NT2/D1 (cell line): ENCODE data around the gene DCX.
A peak's percentile ranks its signal among the peaks of the same experiment; 100 is the strongest.

Experiments
- DNase-seq: peaks from one replicate; pipeline ENCODE4 v3.0.0-alpha.2; 2011; ENCODE audit warnings: low read depth, low spot score
- H3K27me3 ChIP-seq: 2 replicates; pipeline ENCODE4 v1.6.0; 2011; ENCODE audit warnings: mild to moderate bottlenecking; ENCODE audit not compliant: insufficient read length, insufficient read depth
- H3K36me3 ChIP-seq: 2 replicates; pipeline ENCODE4 v1.6.1; 2011; ENCODE audit warnings: mild to moderate bottlenecking, low read length, mixed read lengths; ENCODE audit not compliant: insufficient read depth, insufficient read length
- H3K4me1 ChIP-seq: 2 replicates; pipeline ENCODE4 v1.5.1; 2011; ENCODE audit not compliant: insufficient read depth, insufficient read length
- H3K4me3 ChIP-seq: 2 replicates; pipeline ENCODE4 v1.5.1; 2011; ENCODE audit warnings: low read depth; ENCODE audit not compliant: insufficient read length
- H3K9ac ChIP-seq: 2 replicates; pipeline ENCODE4 v1.6.0; 2011; ENCODE audit warnings: low read depth; ENCODE audit not compliant: insufficient read length
- H3K9me3 ChIP-seq: 2 replicates; pipeline ENCODE4 v1.5.1; 2011; ENCODE audit warnings: mild to moderate bottlenecking, low read length; ENCODE audit not compliant: insufficient read depth
- SUZ12 ChIP-seq: IDR thresholded peaks from 2 replicates; pipeline ENCODE4 v1.6.1; 2011; ENCODE audit not compliant: insufficient read length, insufficient read depth; ENCODE audit errors: extremely low read depth
- YY1 ChIP-seq: IDR thresholded peaks from 2 replicates; pipeline ENCODE4 v1.6.1; 2011; ENCODE audit not compliant: insufficient read length, insufficient read depth
- ZNF274 ChIP-seq: IDR thresholded peaks from 2 replicates; pipeline ENCODE4 v1.6.1; 2011; ENCODE audit warnings: mild to moderate bottlenecking, low read depth, low read length

Gene DCX

GRCh38 chrX:111431001-111431400 lies 19.0 kb upstream of the DCX start:
- DNase-seq = no peak
- H3K9me3 ChIP-seq = no peaks in the 10 kb centered on the region
- no peak overlapping the region for H3K4me3 ChIP-seq
- no peaks in the 10 kb centered on the region for H3K4me1 ChIP-seq
- no peaks in the 10 kb centered on the region for H3K36me3 ChIP-seq
- H3K9ac ChIP-seq = no peak overlapping the region
- TF ChIP-seq YY1 (no peak), ZNF274 (no peak), SUZ12 (no peak)
- H3K27me3 ChIP-seq = no peaks in the 10 kb centered on the region

- peak; percentile 9 for DNase-seq
- Histone ChIP-seq H3K9me3 (no peaks in the 10 kb centered on the region), H3K27me3 (no peaks in the 10 kb centered on the region), H3K4me3 (no peak overlapping the region), H3K4me1 (no peaks in the 10 kb centered on the region), H3K9ac (no peak overlapping the region), H3K36me3 (no peaks in the 10 kb centered on the region)
- TF ChIP-seq SUZ12 (no peak), ZNF274 (no peak)
Measured at GRCh38 chrX:111411557-111411956, 435 bp downstream of the DCX start.

DNA sequence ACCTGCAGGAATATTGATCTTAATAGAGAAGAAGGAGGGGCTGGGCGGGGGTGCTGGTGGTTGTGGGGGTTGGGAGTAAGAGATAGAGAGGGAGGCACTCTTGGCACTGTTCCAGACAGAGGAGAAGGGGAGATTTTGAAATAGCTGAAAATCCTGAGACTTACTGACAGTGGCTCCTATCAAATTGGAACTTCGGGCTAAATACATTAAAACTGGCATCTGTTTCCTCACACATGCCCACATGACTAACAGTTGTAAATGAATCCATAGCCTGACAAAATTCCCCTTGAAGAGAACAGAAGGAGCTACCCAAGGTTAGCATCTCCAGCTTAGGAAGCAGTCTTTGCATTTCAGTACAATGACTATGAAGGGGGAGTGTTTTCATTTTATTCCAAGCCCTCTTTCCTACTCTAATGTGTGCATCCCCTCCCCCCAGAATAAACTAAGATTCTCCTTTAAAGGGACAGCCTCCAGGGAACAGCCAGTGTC lies 1.4 kb downstream of the DCX start:
- TF ChIP-seq ZNF274 = no peak
- TF ChIP-seq SUZ12 = no peak
- H3K9me3 ChIP-seq = no peaks in the 10 kb centered on the region
- H3K36me3 ChIP-seq = no peaks in the 10 kb centered on the region
- DNase-seq = no peak
- H3K27me3 ChIP-seq = no peaks in the 10 kb centered on the region
- no peak overlapping the region for H3K9ac ChIP-seq
- no peaks in the 10 kb centered on the region for H3K4me1 ChIP-seq
- H3K4me3 ChIP-seq = no peak overlapping the region

GRCh38 chrX:111409326-111409725 lies 2.7 kb downstream of the DCX start:
- H3K9ac ChIP-seq = no peak overlapping the region
- TF ChIP-seq YY1 = no peak
- TF ChIP-seq SUZ12 = no peak
- no peak for TF ChIP-seq ZNF274
- H3K9me3 ChIP-seq = no peaks in the 10 kb centered on the region

GRCh38 chrX:111407948-111408347 lies 4.0 kb downstream of the DCX start:
- DNase-seq = no peak
- H3K27me3 ChIP-seq = no peaks in the 10 kb centered on the region
- H3K9me3 ChIP-seq = no peaks in the 10 kb centered on the region
- no peak for TF ChIP-seq ZNF274
- TF ChIP-seq YY1 = no peak
- TF ChIP-seq SUZ12 = no peak
- no peaks in the 10 kb centered on the region for H3K4me1 ChIP-seq
- H3K9ac ChIP-seq = no peak overlapping the region
- H3K4me3 ChIP-seq = no peak overlapping the region
- no peaks in the 10 kb centered on the region for H3K36me3 ChIP-seq

More at GRCh38 chrX:111409326-111409725, 2.7 kb downstream of the DCX start:
- H3K4me1 ChIP-seq = no peaks in the 10 kb centered on the region
- no peaks in the 10 kb centered on the region for H3K27me3 ChIP-seq
- DNase-seq = no peak
- no peak overlapping the region for H3K4me3 ChIP-seq
- H3K36me3 ChIP-seq = no peaks in the 10 kb centered on the region

DNA sequence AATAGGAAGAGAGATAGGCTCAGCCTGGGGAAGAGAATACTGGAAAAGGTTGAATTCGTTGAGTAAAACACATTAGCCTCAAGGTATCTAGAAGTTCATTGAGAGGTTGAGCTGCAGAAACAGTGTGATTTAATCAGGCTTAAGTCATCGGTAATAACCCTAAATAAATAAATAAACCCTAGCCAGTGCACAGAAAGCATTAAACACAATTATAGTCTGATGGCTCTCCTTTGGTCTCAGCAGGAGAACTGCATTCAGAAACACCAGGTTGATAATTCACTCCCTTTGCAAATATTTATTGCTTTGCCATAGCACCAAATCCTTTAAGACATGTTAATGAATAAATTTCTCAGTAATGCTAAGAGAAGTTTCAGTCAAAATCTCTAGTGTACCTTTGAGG lies 9.6 kb downstream of the DCX start:
- Histone ChIP-seq H3K4me1 (no peaks in the 10 kb centered on the region), H3K4me3 (no peak overlapping the region), H3K9me3 (no peaks in the 10 kb centered on the region), H3K9ac (no peak overlapping the region), H3K27me3 (no peaks in the 10 kb centered on the region), H3K36me3 (no peaks in the 10 kb centered on the region)
- DNase-seq = no peak
- TF ChIP-seq ZNF274 (no peak), SUZ12 (no peak), YY1 (no peak)

DNA sequence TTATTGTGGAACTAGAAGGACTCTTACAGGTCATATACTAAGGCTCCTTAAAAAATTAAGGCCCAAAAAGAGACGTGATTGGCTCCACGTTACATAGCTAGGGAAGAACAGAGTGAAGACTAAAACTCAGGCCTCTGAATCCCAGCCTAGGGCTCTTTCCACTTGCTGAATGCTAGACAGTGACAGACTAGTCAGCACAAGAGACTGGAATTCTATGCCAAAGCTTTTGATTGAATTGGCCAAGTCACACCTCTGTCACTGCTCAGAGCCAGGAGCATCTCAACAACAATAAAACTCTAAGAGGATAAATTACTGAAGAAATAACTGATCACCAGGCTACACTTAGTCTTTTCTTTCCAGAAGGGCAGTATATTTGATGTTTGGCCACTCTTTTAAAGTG lies 16.8 kb downstream of the DCX start:
- Histone ChIP-seq H3K36me3 (no peaks in the 10 kb centered on the region), H3K9ac (no peak overlapping the region), H3K4me3 (no peak overlapping the region), H3K4me1 (no peaks in the 10 kb centered on the region), H3K27me3 (no peaks in the 10 kb centered on the region), H3K9me3 (no peaks in the 10 kb centered on the region)
- TF ChIP-seq ZNF274 = no peak
- TF ChIP-seq SUZ12 = no peak
- no peak for TF ChIP-seq YY1
- DNase-seq = no peak

GRCh38 chrX:111394569-111394968 lies 17.4 kb downstream of the DCX start:
- no peak for DNase-seq
- no peaks in the 10 kb centered on the region for H3K4me1 ChIP-seq
- H3K9ac ChIP-seq = no peak overlapping the region
- H3K27me3 ChIP-seq = no peaks in the 10 kb centered on the region
- TF ChIP-seq ZNF274 = no peak
- TF ChIP-seq YY1 = no peak
- no peak for TF ChIP-seq SUZ12
- no peaks in the 10 kb centered on the region for H3K9me3 ChIP-seq
- no peaks in the 10 kb centered on the region for H3K36me3 ChIP-seq
- no peak overlapping the region for H3K4me3 ChIP-seq
